NAMALWA (cell line): ENCODE measurements around the gene C6orf136.

Experiments
- DNase-seq: peaks from one replicate; pipeline ENCODE4 v3.0.0-alpha.2; 2015; ENCODE audit warnings: low spot score

The C6orf136 gene

DNA sequence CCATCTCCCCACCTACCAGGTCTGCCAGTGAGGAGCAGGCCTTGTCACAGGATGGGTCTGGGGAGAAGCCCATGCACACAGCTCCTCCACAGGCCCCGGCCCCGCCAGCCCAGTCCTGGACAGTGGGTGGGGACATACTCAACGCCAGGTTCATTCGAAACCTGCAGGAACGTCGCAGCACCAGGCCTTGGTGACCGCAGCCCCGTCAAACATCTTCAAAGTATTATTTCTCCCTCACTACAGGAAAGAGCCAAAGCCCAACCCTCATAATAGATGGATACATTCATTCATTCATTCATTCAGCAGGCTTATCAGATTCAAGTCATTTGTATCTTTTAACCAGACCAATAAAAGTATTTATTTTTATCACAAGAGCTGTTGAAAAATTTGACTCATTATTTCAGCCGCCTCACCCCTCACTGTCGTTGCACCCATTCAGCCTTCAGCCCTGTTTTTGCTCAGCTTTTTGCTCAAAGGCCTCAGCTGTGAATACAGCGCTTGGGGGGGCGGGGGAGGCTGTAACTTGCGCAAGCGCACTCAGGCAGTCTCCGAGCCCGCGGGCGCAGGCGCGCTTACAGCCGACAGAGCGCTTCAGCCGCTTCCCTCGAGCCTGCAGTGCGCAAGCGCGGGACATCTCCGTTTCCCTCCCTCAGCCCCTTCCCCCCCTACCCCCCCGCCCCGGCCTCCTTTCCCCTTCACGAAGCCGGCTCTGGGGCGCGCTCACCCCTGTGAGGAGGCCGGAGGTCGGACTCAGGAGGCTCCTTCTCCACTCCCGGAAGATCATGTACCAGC is at the start of gene C6orf136:
TSS of gene C6orf136 (plus strand) at position 684 of the 792 bp plus-strand sequence. CDS start at position 783, 99 bp downstream.
- DNase-seq, result peak; percentile 95

GRCh38 chr6:30597315-30598144 is 49.4 kb upstream of the C6orf136 start:
- DNase-seq, result peak; percentile 91

DNA sequence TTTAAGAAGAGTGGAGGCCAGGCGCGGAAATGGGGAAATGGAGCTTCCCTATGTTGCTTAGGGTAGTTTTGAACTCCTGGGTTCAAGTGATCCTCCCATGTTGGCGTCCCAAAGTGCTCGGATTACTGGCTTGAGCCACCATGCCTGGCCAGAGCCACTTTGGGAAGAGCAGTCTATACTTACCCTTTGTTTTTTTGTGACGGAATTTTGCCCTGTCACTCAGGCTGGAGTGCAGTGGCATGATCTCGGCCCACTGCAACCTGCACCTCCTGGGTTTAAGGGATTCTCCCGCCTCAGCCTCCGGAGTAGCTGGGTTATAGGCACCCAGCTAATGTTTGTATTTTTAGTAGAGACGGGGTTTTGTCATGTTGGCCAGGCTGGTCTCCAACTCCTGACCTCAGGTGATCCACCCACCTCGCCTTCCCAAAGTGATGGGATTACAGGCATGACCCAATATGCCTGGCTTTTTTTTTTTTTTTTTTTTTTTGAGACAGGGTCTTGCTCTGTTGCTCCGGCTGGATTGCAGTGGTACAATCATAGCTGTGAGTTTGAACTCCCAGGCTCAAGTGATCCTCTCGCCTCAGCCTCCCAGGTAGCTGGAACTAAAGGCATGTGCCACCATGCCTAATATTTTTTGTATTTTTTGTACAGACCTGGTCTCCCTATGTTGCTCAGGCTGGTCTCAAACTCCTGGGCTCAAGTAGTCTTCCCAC is 47.9 kb upstream of the C6orf136 start:
- no peak for DNase-seq

- no peak for DNase-seq
These were observed 47.2 kb upstream of the C6orf136 start for GRCh38 chr6:30599625-30600324.

- no peak for DNase-seq
These were observed 46.4 kb upstream of the C6orf136 start for GRCh38 chr6:30600451-30600961.

DNA sequence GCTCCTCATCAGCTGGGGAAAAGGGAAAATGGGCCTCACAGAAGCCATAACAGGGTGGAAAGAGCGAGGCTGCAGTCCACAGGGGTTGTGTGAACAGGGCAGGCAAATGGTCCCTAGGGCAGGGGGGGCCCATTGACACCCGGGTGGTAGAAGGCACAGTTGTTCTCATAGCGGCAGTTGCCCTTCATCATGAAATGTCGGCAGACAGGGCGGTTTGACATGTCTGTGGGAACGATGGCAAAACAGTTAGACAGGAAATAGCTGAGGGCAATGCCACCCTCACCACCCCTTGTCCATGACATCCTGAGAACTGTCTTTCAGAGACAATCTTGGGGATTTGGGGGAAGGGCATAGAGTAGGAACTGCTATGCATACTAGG is 45.5 kb upstream of the C6orf136 start:
- no peak for DNase-seq

GRCh38 chr6:30601815-30602641 is 44.9 kb upstream of the C6orf136 start:
- no peak for DNase-seq

GRCh38 chr6:30603961-30604360 is 43.0 kb upstream of the C6orf136 start:
- no peak for DNase-seq

GRCh38 chr6:30610065-30610464 is 36.9 kb upstream of the C6orf136 start:
- no peak for DNase-seq

DNA sequence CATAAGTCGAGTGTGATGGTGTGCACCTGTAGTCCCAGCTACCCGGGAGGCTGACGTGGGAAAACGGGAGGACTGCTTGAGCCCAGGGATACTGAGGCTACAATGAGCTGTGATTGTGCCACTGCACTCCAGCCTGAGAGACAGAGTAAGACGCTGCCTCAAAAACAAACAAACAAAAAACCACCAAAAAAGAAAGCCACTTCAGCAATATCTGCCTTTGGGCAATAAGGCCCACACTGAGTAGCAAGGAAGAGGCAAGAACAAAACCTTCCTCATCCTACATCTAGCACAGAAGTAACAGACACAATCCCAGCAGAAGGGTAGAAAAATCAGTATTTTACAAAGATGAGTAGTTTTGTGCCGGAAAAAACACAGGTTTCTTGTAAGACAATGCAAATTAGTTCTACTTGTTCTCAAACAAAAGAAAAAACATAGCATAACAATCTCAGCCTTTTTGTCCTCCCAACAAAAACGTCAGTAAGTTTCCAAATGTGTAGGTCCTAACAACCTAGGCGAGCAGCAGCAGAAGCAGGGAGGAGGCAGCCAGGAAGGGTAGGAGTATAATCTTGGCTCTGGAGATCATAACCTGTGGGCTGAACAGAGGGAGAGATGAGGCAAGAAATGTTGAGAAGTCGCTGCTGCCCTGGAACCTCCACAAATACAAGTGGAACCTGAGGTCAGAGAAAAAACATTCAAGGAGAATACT is 35.6 kb upstream of the C6orf136 start:
- DNase-seq, result no peak

GRCh38 chr6:30611856-30612194 is 35.1 kb upstream of the C6orf136 start:
- no peak for DNase-seq

DNA sequence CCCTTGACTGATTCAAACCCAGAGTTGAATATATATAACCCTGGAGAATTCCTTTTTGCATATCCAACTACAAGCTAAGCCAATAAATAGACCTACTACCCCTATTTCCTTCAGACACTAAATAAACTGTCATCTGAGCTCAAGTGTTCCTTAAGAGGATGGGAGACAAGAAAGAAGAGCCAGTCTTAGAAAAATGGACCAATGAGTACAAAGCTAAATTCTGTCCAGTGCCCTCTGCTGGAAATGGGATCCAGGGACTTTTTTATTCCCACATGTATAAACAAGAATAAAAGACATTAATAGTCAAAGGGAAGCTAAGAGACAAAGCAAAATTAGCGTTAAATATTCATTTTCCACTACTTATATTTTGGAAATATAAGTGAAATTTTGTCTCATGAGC is 34.7 kb upstream of the C6orf136 start:
- DNase-seq, result no peak

- no peak for DNase-seq
These were observed 34.2 kb upstream of the C6orf136 start for GRCh38 chr6:30612687-30613248.

DNA sequence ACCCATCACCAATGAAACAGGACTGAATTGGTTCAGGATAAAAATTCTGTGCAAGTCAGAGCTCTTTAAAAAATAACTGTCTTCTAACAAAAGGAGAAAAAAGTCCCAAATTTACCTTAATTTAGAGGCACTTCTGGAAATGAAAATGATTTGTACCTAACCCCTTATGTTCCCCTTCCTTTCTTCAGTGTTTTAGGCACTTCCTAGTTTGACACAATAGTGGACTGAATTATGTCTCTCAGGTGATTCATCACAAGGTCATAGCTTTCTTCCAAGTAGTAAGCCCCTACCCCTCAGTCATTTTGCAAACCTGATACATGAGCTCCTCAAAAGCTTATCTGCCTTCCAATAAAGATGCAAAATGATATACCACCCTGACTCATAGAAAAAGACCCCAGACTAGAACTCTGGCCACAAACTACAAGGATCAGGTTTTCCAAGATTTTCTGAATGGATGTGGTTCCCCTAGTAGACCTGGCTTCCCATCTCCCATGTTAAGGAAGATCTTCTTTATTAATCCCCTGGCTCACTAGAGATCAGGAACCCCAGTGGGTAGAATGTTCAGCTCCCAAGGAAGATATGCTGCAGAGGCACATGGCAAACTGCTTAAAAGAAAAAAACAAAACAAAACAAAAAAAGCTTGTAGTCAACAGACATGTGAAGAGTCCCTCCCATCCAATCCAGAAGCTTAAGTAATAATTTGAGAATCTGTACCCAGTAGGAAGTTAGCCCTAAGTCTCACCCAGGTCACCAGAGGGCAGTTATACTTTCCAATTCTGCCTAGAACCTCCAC is 33.5 kb upstream of the C6orf136 start:
- DNase-seq, result no peak

GRCh38 chr6:30614044-30614842 is 32.7 kb upstream of the C6orf136 start:
- no peak for DNase-seq

- DNase-seq, result peak; percentile 98
These were observed 32.1 kb upstream of the C6orf136 start for GRCh38 chr6:30614843-30615218.

DNA sequence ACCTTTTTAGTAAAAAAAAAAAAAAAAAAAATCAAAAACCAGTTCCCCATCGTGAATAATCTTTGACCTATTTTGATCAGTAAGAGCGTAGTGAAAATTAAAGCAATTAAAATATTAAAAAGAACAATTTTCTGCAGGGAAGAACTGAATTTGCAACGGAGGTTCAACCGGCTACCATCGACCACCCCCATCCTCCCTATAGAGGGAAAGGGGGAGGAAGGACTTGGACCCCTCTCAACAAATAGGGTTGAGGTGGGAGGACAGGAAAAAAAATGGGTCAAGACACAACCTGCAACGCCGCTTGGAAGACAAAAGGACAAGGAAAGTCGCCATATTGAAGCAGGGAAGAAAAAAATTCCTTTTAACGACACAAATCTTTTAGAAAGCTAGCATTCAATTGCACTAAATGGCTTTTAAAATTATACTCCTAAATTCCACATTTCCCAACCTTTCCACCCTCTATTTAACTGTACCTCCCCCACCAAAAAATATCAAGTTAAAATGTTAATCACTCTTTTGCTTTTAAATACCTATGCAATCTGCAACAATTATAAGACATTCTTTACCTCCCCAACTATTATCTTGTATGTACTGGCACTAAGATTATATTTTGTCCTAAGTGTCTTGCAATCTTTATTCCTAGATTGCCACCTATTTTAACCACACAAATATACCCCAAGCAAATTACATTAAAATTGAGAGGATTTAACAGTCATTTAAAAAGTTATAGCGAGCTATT is 31.5 kb upstream of the C6orf136 start:
- DNase-seq, result peak; percentile 84
